Stomach (tissue), 9 donors: ENCODE measurements around the gene PRSS22. TPM values are rescaled to one million over a fixed set of nuclear protein-coding genes. Genes with fewer than 3 reads are reported as not detected.

Experiments
- DNase-seq, 2 donors: peaks; one replicate each; pipeline versions ENCODE4 v3.0.0 to v3.0.0-alpha.2; 2013 to 2019
- H3K27ac ChIP-seq, 5 donors: fragments of 200-600 bp in 4 of 5; sonication (generic) in 4 of 5; one replicate each; pipeline ENCODE4 v1.5.1; 2013 to 2019; ENCODE audit warnings: mild to moderate bottlenecking in 1 of 5, moderate library complexity in 1 of 5
- H3K27me3 ChIP-seq, 3 donors: fragments of 200-600 bp; sonication (generic); one replicate each; pipeline ENCODE4 v1.5.1; 2017 to 2019; ENCODE audit warnings: mixed run types in 1 of 3
- H3K36me3 ChIP-seq, 4 donors: fragments of 200-600 bp; sonication (generic); 1 replicate in 3 of 4; 2 replicates in 1 of 4; pipeline ENCODE4 v1.5.1; 2016 to 2019
- H3K4me1 ChIP-seq, 4 donors: fragments of 200-600 bp; sonication (generic); one replicate each; pipeline ENCODE4 v1.5.1; 2016 to 2019
- H3K4me3 ChIP-seq, 4 donors: fragments of 200-600 bp; sonication (generic) in 3 of 4; one replicate each; pipeline ENCODE4 v1.5.1; 2016 to 2019; ENCODE audit warnings: mild to moderate bottlenecking in 1 of 4
- H3K9me3 ChIP-seq, 4 donors: fragments of 200-600 bp; sonication (generic); one replicate each; pipeline ENCODE4 v1.5.1; 2016 to 2019
- CTCF ChIP-seq, 7 experiments: fragments of 450-650 bp in 4 of 7; fragments of 200-600 bp in 3 of 7; sonication (generic) in 3 of 7; IDR thresholded peaks; one replicate each; pipeline ENCODE4 v1.5.1; 2016 to 2019; ENCODE audit warnings: antibody characterized with exemption in 7 of 7, control low read depth in 2 of 7, mild to moderate bottlenecking in 1 of 7
- EP300 ChIP-seq: sonication (generic); formaldehyde crosslinking; IDR thresholded peaks from one replicate; pipeline ENCODE4 v1.6.1; 2017; ENCODE audit warnings: antibody characterized with exemption
- POLR2A ChIP-seq, 4 donors: fragments of 450-650 bp; IDR thresholded peaks; one replicate each; pipeline ENCODE4 v1.6.1; 2016; ENCODE audit warnings: antibody characterized with exemption in 4 of 4, control low read depth in 2 of 4, mild to moderate bottlenecking in 1 of 4, moderate library complexity in 1 of 4
- POLR2AphosphoS5 ChIP-seq, 3 donors: sonication (generic); formaldehyde crosslinking; IDR thresholded peaks; one replicate each; pipeline ENCODE4 v1.6.1; 2016; ENCODE audit warnings: antibody characterized with exemption in 3 of 3
- WGBS, 5 donors: extraction: QIAGEN DNeasy Blood & Tissue Kit in 3 of 5; methylation state at CpG; one replicate each; pipeline versions ENCODE4 v1.1.5 to v1.1.7; 2013 to 2018; 5-methylcytosine and 5-hydroxymethylcytosine counted together
- intact Hi-C: fragments of 100-400 bp; cut with DNase I; formaldehyde crosslinking; loops from one replicate; pipeline ENCODE4 v1.15.1; 2023; ENCODE audit warnings: low total_unique reads
- polyA plus RNA-seq, 3 donors: library from polyadenylated mRNA; stranded (reverse); fragments of 200-250 nt; gene quantifications; one replicate each; pipeline ENCODE4 v1.2.3, GENCODE V29; 2013
- total RNA-seq, 5 donors: library from RNA; depleted of rRNA; stranded (reverse); fragments of >200 nt; gene quantifications; one replicate each; pipeline versions ENCODE4 v1.1.0 to v1.2.3, GENCODE V29; 2014 to 2016
- donor health status: healthy with polysubstance abuse.
- donor health status: Bipolar disorder and iron deficiency.
- donor health status: healthy.

The PRSS22 gene
- total and polyA plus RNA-seq, 8 donors, result 1.8 to 62.2 (median 10.3) TPM; not detected in 1

GRCh38 chr16:2813771-2814221, 44.2 kb downstream of the PRSS22 start:
- DNase-seq, result no peak
- intact Hi-C loops, result no loop called here
- Histone ChIP-seq H3K27me3 (peaks cover 0 to 71% (median 0%) of the 10 kb centered on the region in 3 donors), H3K4me3 (no peak overlapping the region), H3K36me3 (no peaks in the 10 kb centered on the region), H3K9me3 (no peaks in the 10 kb centered on the region), H3K27ac (no peak overlapping the region), H3K4me1 (peaks cover 0 to 7% (median 0%) of the 10 kb centered on the region in 4 donors)
- 71 to 81% (median 74%) methylated on average over 7 of the region's 7 CpGs for WGBS, 5 donors
- TF ChIP-seq CTCF (IDR thresholded peaks at IDR 0.05) (no peak), POLR2A (IDR thresholded peaks at IDR 0.05) (no peak), POLR2AphosphoS5 (IDR thresholded peaks at IDR 0.05) (no peak), EP300 (no peak)

GRCh38 chr16:2811703-2812471, 46.1 kb downstream of the PRSS22 start:
- DNase-seq, result no peak
- Histone ChIP-seq H3K4me1 (peaks cover 0 to 7% (median 0%) of the 10 kb centered on the region in 4 donors), H3K27me3 (peaks cover 0 to 73% (median 0%) of the 10 kb centered on the region in 3 donors), H3K27ac (no peak overlapping the region), H3K4me3 (no peak overlapping the region), H3K9me3 (no peaks in the 10 kb centered on the region), H3K36me3 (no peaks in the 10 kb centered on the region)
- TF ChIP-seq POLR2A (IDR thresholded peaks at IDR 0.05), result no peak
- TF ChIP-seq EP300, result no peak
- TF ChIP-seq CTCF (IDR thresholded peaks at IDR 0.05), result no peak
- TF ChIP-seq POLR2AphosphoS5 (IDR thresholded peaks at IDR 0.05), result no peak
- 42 to 56% (median 51%) methylated on average over 14 to 15 of the region's 15 CpGs for WGBS, 5 donors
- intact Hi-C loops, result no loop called here

- WGBS, 5 donors, result 79 to 90% (median 90%) methylated on average over 5 to 6 of the region's 6 CpGs
- H3K27ac ChIP-seq, result no peak overlapping the region
- DNase-seq, result no peak
- no peaks in the 10 kb centered on the region for H3K9me3 ChIP-seq
- intact Hi-C loops, result no loop called here
- H3K36me3 ChIP-seq, result no peaks in the 10 kb centered on the region
- TF ChIP-seq POLR2A (IDR thresholded peaks at IDR 0.05) (no peak), POLR2AphosphoS5 (IDR thresholded peaks at IDR 0.05) (no peak), CTCF (IDR thresholded peaks at IDR 0.05) (no peak), EP300 (no peak)
- H3K4me3 ChIP-seq, result no peak overlapping the region
- H3K4me1 ChIP-seq, result peaks cover 0 to 7% (median 0%) of the 10 kb centered on the region in 4 donors
- peaks cover 0 to 66% (median 0%) of the 10 kb centered on the region in 3 donors for H3K27me3 ChIP-seq
Measured at GRCh38 chr16:2810651-2811050, 47.3 kb downstream of the PRSS22 start.

- 72 to 79% (median 77%) methylated on average over 3 of the region's 3 CpGs for WGBS, 5 donors
- no peak for TF ChIP-seq EP300
- TF ChIP-seq POLR2AphosphoS5 (IDR thresholded peaks at IDR 0.05), result no peak
- TF ChIP-seq CTCF (IDR thresholded peaks at IDR 0.05), result no peak
- TF ChIP-seq POLR2A (IDR thresholded peaks at IDR 0.05), result no peak
- intact Hi-C loops, result no loop called here
- peaks cover 0 to 10% (median 5%) of the 10 kb centered on the region in 4 donors for H3K9me3 ChIP-seq
- no peak overlapping the region for H3K4me3 ChIP-seq
- no peak for DNase-seq
- no peak overlapping the region for H3K27ac ChIP-seq
- H3K36me3 ChIP-seq, result no peaks in the 10 kb centered on the region
- H3K27me3 ChIP-seq, result peaks cover 0 to 54% (median 0%) of the 10 kb centered on the region in 3 donors
- peaks cover 0 to 7% (median 0%) of the 10 kb centered on the region in 4 donors for H3K4me1 ChIP-seq
Measured at GRCh38 chr16:2809149-2809760, 48.7 kb downstream of the PRSS22 start.
